ENCODE measurements around the gene PPIL1.
A peak's percentile ranks its signal among the peaks of the same experiment; 100 is the strongest.

GRCh38 chr6:36851149-36851614 lies 23.4 kb downstream of the PPIL1 start:
- peak; percentile 50 to 65 (median 63) for TF ChIP-seq CTCF (IDR thresholded peaks at IDR 0.05)
- peak in 1 of 2 donors; percentile 35 for TF ChIP-seq EP300 (IDR thresholded peaks at IDR 0.05)
- TF ChIP-seq POLR2A (IDR thresholded peaks at IDR 0.05), result no peak

All from tibial nerve (tissue), 4 donors.